CD14-positive monocyte (primary cell): ENCODE results near the gene HIGD1A. TPM values are rescaled to one million over a fixed set of nuclear protein-coding genes. Genes with fewer than 3 reads are reported as not detected.
"Not testable (repeated sequence)": the region's sequence is repeated elsewhere in the genome, so short reads cannot be mapped to it uniquely, and the experiment has no call there.

Source experiments
- DNase-seq, 3 donors: peaks; one replicate each; pipeline ENCODE4 v3.0.0-alpha.2; 2011 to 2022
- H2AFZ ChIP-seq: 2 replicates; pipeline ENCODE4 v1.6.0; 2012; ENCODE audit warnings: mild to moderate bottlenecking, low read depth, low read length, inconsistent platforms; ENCODE audit not compliant: insufficient read depth, poor library complexity, severe bottlenecking
- H3K27ac ChIP-seq, 2 donors: 1 replicate in 1 of 2; 2 replicates in 1 of 2; pipeline ENCODE4 v1.5.1; 2012 to 2013; ENCODE audit warnings: low read length in 2 of 2, control low read depth in 1 of 2, inconsistent platforms in 1 of 2, low read depth in 1 of 2, mild to moderate bottlenecking in 1 of 2
- H3K27me3 ChIP-seq, 2 donors: one replicate each; pipeline versions ENCODE4 v1.6.0 to v1.6.1; 2011 to 2013; ENCODE audit warnings: low read length in 2 of 2; ENCODE audit not compliant: control insufficient read depth in 2 of 2, insufficient read depth in 2 of 2
- H3K36me3 ChIP-seq, 2 donors: replicated peaks in 1 of 2; 1 replicate in 1 of 2; 2 replicates in 1 of 2; pipeline versions ENCODE4 v1.5.1 to v1.6.1; 2012 to 2013; ENCODE audit warnings: low read length in 2 of 2, control low read depth in 1 of 2, inconsistent platforms in 1 of 2, mild to moderate bottlenecking in 1 of 2; ENCODE audit not compliant: insufficient read depth in 2 of 2, control insufficient read depth in 1 of 2
- H3K4me1 ChIP-seq, 2 donors: 1 replicate in 1 of 2; 2 replicates in 1 of 2; pipeline versions ENCODE4 v1.5.1 to v1.6.1; 2012 to 2013; ENCODE audit warnings: low read length in 2 of 2, control low read depth in 1 of 2, inconsistent platforms in 1 of 2, mild to moderate bottlenecking in 1 of 2, moderate library complexity in 1 of 2; ENCODE audit not compliant: insufficient read depth in 2 of 2, control insufficient read depth in 1 of 2
- H3K4me2 ChIP-seq: replicated peaks from 2 replicates; pipeline ENCODE3; 2012; ENCODE audit warnings: low read length, moderate library complexity, mild to moderate bottlenecking; ENCODE audit not compliant: poor library complexity, severe bottlenecking; ENCODE audit errors: extremely low read depth
- H3K4me3 ChIP-seq, 3 experiments: fragments of 200-600 bp in 1 of 3; sonication (generic) in 1 of 3; replicated peaks in 1 of 3; 1 replicate in 2 of 3; 2 replicates in 1 of 3; pipeline ENCODE4 v1.5.1; 2011 to 2013; ENCODE audit warnings: low read length in 3 of 3, mild to moderate bottlenecking in 3 of 3, control low read depth in 2 of 3, low read depth in 2 of 3, inconsistent platforms in 1 of 3, moderate library complexity in 1 of 3
- H3K79me2 ChIP-seq: 2 replicates; pipeline ENCODE4 v1.6.0; 2012; ENCODE audit warnings: mild to moderate bottlenecking, control low read depth, inconsistent platforms, low read length, moderate library complexity; ENCODE audit not compliant: insufficient read depth
- H3K9ac ChIP-seq: 2 replicates; pipeline ENCODE4 v1.6.0; 2017; ENCODE audit warnings: low read length, mild to moderate bottlenecking; ENCODE audit not compliant: insufficient read depth, poor library complexity, severe bottlenecking
- H3K9me3 ChIP-seq, 2 donors: replicated peaks in 1 of 2; 1 replicate in 1 of 2; 2 replicates in 1 of 2; pipeline versions ENCODE4 v1.5.1 to v1.6.1; 2012 to 2013; ENCODE audit warnings: low read length in 2 of 2, control low read depth in 1 of 2; ENCODE audit not compliant: control insufficient read depth in 1 of 2, insufficient read depth in 1 of 2
- H4K20me1 ChIP-seq: 2 replicates; pipeline ENCODE4 v1.6.0; 2012; ENCODE audit warnings: mild to moderate bottlenecking, low read length, control low read depth, moderate library complexity; ENCODE audit not compliant: insufficient read depth
- H3K27ac Mint-ChIP-seq, 7 donors: one replicate each; pipeline ENCODE4 v1.8.0; 2020; ENCODE audit warnings: mild to moderate bottlenecking in 7 of 7, mixed read lengths in 7 of 7, moderate library complexity in 6 of 7, inconsistent platforms in 2 of 7
- H3K27me3 Mint-ChIP-seq, 3 donors: one replicate each; pipeline ENCODE4 v1.8.0; 2021 to 2022; ENCODE audit warnings: low read depth in 3 of 3, mild to moderate bottlenecking in 3 of 3, mixed read lengths in 3 of 3, moderate library complexity in 3 of 3, inconsistent platforms in 1 of 3
- H3K36me3 Mint-ChIP-seq, 2 donors: one replicate each; pipeline ENCODE4 v1.8.0; 2020; ENCODE audit warnings: mixed read lengths in 2 of 2, inconsistent platforms in 1 of 2, mild to moderate bottlenecking in 1 of 2
- H3K4me1 Mint-ChIP-seq: one replicate; pipeline ENCODE4 v1.8.0; 2020; ENCODE audit warnings: mild to moderate bottlenecking, mixed read lengths
- H3K4me3 Mint-ChIP-seq, 2 donors: one replicate each; pipeline ENCODE4 v1.8.0; 2020; ENCODE audit warnings: mild to moderate bottlenecking in 2 of 2, mixed read lengths in 2 of 2, moderate library complexity in 1 of 2
- H3K9me3 Mint-ChIP-seq, 7 donors: one replicate each; pipeline ENCODE4 v1.8.0; 2020 to 2022; ENCODE audit warnings: mixed read lengths in 7 of 7, mild to moderate bottlenecking in 6 of 7, moderate library complexity in 6 of 7, inconsistent platforms in 2 of 7
- WGBS: methylation state at CpG from one replicate; pipeline ENCODE4 v1.1.5; 2013; ENCODE audit warnings: missing lambda C conversion rate; ENCODE audit not compliant: insufficient coverage; 5-methylcytosine and 5-hydroxymethylcytosine counted together
- intact Hi-C, 2 donors: fragments of 100-400 bp; cut with micrococcal nuclease; formaldehyde crosslinking; loops; one replicate each; pipeline versions ENCODE4 v1.15.0 to v1.15.1; 2023
- polyA plus RNA-seq, 3 donors: library from polyadenylated mRNA; depleted of rRNA in 1 of 3; unstranded in 2 of 3; stranded (reverse) in 1 of 3; fragments of 300-500 nt in 2 of 3; fragments of >200 nt in 1 of 3; fragmentation: Illumina TruSeq in 2 of 3; gene quantifications; 1 replicate in 2 of 3; 2 replicates in 1 of 3; pipeline ENCODE4 v1.2.3, GENCODE V29; 2012 to 2021
- TF ChIP-seq, protein P1 (sequence below): fragments of 200-600 bp; IDR thresholded peaks from one replicate; pipeline ENCODE4 v1.8.0; 2022; ENCODE audit warnings: antibody characterized with exemption, mild to moderate bottlenecking

The HIGD1A gene
- polyA plus RNA-seq, 3 donors = 34.8 to 115 (median 104) TPM

DNA sequence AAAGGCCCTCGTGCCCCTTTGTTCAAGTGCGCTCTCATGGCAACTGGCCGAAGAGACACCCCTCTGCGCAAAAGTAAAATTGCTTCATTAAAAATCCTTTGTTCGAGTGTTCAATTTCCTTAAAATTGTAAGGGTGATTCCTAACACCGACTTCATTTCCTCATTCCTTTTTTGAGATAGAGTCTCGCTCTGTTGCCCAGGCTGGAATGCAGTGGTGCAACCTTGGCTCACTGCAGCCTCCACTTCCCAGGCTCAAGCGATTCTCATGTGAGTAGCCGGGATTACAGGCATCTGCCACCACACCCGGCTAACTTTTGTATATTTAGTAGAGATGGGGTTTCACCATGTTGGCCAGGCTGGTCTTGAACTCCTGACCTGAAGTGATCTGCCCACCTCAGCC is 6.4 kb upstream of the HIGD1A start:
- not testable (repeated sequence) for H3K4me3 ChIP-seq, H3K36me3 ChIP-seq
- H3K27me3 Mint-ChIP-seq = peaks cover 8 to 23% (median 12%) of the 10 kb centered on the region in 3 donors

DNA sequence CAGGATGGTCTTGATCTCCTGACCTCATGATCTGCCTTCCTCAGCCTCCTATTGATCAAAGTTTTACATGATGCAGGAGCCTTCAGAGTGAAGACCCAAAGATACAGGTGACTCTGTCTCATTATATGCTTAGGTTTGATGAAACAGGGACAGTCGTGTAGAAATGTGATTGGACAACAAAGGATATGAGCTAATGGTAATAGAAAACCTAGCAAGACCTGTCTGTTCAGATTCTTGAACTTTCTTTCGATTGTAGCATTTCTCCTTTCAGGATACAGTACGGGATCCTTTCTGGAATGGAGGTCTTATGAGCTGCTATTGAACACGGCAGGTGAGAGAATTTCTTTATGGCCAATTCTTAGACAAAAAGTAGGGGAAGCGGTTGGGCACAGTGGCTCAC is 4.9 kb upstream of the HIGD1A start, which contains the start of gene ACKR2:
TSS of gene ACKR2 (plus strand) at position 244 of the 400 bp plus-strand sequence. CDS start 55,058 bp downstream, outside the sequence.
- Histone ChIP-seq H3K79me2 (peaks cover under 1% of the 10 kb centered on the region), H2AFZ (no peak within 1 kb of the TSS), H3K9ac (no peak within 1 kb of the TSS), H3K4me3 (no peak within 1 kb of the TSS), H3K27ac (no peak within 1 kb of the TSS), H3K4me2 (no peak within 1 kb of the TSS), H3K9me3 (no peaks in the 10 kb centered on the region), H3K27me3 (peaks cover 2 to 18% of the 10 kb centered on the region in 2 donors), H3K4me1 (peaks cover 14 to 19% of the 10 kb centered on the region in 2 donors), H3K36me3 (no peaks in the 10 kb centered on the region), H4K20me1 (no peaks in the 10 kb centered on the region)
- intact Hi-C loops = loop anchor here in 1 of 2 donors (10.0 kb wide), 1 partner anchor 204 kb away; the partner anchor contains the start of gene NKTR
- H3K27me3 Mint-ChIP-seq = peaks cover 14 to 35% (median 19%) of the 10 kb centered on the region in 3 donors
- no peak within 1 kb of the TSS for H3K27ac Mint-ChIP-seq
- TF ChIP-seq, protein P1, sequence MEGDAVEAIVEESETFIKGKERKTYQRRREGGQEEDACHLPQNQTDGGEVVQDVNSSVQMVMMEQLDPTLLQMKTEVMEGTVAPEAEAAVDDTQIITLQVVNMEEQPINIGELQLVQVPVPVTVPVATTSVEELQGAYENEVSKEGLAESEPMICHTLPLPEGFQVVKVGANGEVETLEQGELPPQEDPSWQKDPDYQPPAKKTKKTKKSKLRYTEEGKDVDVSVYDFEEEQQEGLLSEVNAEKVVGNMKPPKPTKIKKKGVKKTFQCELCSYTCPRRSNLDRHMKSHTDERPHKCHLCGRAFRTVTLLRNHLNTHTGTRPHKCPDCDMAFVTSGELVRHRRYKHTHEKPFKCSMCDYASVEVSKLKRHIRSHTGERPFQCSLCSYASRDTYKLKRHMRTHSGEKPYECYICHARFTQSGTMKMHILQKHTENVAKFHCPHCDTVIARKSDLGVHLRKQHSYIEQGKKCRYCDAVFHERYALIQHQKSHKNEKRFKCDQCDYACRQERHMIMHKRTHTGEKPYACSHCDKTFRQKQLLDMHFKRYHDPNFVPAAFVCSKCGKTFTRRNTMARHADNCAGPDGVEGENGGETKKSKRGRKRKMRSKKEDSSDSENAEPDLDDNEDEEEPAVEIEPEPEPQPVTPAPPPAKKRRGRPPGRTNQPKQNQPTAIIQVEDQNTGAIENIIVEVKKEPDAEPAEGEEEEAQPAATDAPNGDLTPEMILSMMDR = no peak
- peaks cover 0 to 3% (median 0%) of the 10 kb centered on the region in 7 donors for H3K9me3 Mint-ChIP-seq
- peaks cover 20% of the 10 kb centered on the region for H3K4me1 Mint-ChIP-seq
- no peaks in the 10 kb centered on the region for H3K36me3 Mint-ChIP-seq
- DNase-seq = no peak
- 100% methylated on average over 5 of the region's 5 CpGs for WGBS
- H3K4me3 Mint-ChIP-seq = no peak within 1 kb of the TSS

More for the DNA sequence above, 6.4 kb upstream of the HIGD1A start:
- H3K4me2 ChIP-seq, H3K9me3 ChIP-seq, H3K27ac ChIP-seq, H3K4me1 ChIP-seq, intact Hi-C loops, H3K9ac ChIP-seq, DNase-seq, H3K79me2 ChIP-seq, H4K20me1 ChIP-seq, H3K4me3 Mint-ChIP-seq, H2AFZ ChIP-seq, H3K9me3 Mint-ChIP-seq, H3K27me3 ChIP-seq, H3K27ac Mint-ChIP-seq, H3K36me3 Mint-ChIP-seq: not testable (repeated sequence)
- peaks cover 10% of the 10 kb centered on the region for H3K4me1 Mint-ChIP-seq
- 96% methylated on average over 4 of the region's 10 CpGs for WGBS
